ENCODE results near the gene STEEP1.

DNA sequence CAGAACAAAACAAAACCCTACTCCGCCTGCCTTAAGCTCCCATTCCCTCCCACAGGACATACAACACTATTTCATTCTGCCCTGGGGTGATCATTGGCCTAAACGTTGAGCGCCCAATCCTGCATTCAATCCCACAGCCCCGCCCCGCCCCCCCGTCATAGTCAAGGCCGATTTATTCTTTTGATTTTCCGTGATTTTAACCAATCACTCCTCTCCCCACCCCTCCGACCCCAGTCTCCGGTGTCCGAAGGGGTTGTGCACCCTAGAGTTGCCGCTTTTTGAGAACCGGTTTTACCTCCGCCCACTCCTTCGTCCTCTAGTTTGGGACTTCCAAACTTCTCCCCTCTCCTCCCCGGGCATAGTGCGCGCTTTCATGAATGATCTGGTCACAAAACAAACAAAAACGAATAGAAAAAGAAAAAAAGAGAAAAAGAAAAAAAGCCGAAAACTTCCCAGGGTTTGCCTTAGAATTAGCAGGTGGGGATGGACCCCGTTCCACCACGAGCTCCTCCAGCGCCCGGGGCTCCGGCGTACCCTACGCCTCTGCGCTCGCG, 8.7 kb upstream of the STEEP1 start:
- TF ChIP-seq, protein P1, sequence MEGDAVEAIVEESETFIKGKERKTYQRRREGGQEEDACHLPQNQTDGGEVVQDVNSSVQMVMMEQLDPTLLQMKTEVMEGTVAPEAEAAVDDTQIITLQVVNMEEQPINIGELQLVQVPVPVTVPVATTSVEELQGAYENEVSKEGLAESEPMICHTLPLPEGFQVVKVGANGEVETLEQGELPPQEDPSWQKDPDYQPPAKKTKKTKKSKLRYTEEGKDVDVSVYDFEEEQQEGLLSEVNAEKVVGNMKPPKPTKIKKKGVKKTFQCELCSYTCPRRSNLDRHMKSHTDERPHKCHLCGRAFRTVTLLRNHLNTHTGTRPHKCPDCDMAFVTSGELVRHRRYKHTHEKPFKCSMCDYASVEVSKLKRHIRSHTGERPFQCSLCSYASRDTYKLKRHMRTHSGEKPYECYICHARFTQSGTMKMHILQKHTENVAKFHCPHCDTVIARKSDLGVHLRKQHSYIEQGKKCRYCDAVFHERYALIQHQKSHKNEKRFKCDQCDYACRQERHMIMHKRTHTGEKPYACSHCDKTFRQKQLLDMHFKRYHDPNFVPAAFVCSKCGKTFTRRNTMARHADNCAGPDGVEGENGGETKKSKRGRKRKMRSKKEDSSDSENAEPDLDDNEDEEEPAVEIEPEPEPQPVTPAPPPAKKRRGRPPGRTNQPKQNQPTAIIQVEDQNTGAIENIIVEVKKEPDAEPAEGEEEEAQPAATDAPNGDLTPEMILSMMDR (IDR thresholded peaks at IDR 0.05 in 2 of 3, conservative IDR thresholded peaks at IDR 0.05 in 1 of 3; ENCODE audit: control insufficient read depth in 2 of 3, extremely low read depth in 1 of 3, insufficient read depth in 1 of 3, low read depth in 3 of 3, low read length in 3 of 3) = no peak
- TF ChIP-seq, protein P2, sequence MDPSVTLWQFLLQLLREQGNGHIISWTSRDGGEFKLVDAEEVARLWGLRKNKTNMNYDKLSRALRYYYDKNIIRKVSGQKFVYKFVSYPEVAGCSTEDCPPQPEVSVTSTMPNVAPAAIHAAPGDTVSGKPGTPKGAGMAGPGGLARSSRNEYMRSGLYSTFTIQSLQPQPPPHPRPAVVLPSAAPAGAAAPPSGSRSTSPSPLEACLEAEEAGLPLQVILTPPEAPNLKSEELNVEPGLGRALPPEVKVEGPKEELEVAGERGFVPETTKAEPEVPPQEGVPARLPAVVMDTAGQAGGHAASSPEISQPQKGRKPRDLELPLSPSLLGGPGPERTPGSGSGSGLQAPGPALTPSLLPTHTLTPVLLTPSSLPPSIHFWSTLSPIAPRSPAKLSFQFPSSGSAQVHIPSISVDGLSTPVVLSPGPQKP (IDR thresholded peaks at IDR 0.05; ENCODE audit: low read depth, low read length) = no peak
- TF ChIP-seq POLR2AphosphoS5 (IDR thresholded peaks at IDR 0.05; ENCODE audit: low read length) = no peak
- TF ChIP-seq, protein P3, sequence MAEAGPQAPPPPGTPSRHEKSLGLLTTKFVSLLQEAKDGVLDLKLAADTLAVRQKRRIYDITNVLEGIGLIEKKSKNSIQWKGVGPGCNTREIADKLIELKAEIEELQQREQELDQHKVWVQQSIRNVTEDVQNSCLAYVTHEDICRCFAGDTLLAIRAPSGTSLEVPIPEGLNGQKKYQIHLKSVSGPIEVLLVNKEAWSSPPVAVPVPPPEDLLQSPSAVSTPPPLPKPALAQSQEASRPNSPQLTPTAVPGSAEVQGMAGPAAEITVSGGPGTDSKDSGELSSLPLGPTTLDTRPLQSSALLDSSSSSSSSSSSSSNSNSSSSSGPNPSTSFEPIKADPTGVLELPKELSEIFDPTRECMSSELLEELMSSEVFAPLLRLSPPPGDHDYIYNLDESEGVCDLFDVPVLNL (IDR thresholded peaks at IDR 0.05; ENCODE audit: low read depth, low read length) = no peak
- TF ChIP-seq, protein P4, sequence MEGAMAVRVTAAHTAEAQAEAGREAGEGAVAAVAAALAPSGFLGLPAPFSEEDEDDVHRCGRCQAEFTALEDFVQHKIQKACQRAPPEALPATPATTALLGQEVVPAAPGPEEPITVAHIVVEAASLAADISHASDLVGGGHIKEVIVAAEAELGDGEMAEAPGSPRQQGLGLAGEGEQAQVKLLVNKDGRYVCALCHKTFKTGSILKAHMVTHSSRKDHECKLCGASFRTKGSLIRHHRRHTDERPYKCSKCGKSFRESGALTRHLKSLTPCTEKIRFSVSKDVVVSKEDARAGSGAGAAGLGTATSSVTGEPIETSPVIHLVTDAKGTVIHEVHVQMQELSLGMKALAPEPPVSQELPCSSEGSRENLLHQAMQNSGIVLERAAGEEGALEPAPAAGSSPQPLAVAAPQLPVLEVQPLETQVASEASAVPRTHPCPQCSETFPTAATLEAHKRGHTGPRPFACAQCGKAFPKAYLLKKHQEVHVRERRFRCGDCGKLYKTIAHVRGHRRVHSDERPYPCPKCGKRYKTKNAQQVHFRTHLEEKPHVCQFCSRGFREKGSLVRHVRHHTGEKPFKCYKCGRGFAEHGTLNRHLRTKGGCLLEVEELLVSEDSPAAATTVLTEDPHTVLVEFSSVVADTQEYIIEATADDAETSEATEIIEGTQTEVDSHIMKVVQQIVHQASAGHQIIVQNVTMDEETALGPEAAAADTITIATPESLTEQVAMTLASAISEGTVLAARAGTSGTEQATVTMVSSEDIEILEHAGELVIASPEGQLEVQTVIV (IDR thresholded peaks at IDR 0.05; ENCODE audit: borderline replicate concordance, partially characterized antibody) = no peak

All from GM12878 (cell line).